Measurements from ENCODE around the gene ASB5. TPM values are rescaled to one million over a fixed set of nuclear protein-coding genes. Genes with fewer than 3 reads are reported as not detected.

The ASB5 gene
- total RNA-seq, 1 donor from 2014 or later, result not detected

GRCh38 chr4:176259330-176260090 is 9.5 kb downstream of the ASB5 start:
- no peaks in the 10 kb centered on the region for H4K20me1 ChIP-seq (ENCODE audit: low read depth)
- H3K27me3 Mint-ChIP-seq (ENCODE audit: insufficient read depth, low read depth), result peaks cover 2% of the 10 kb centered on the region
- H3K9me3 Mint-ChIP-seq, result no peaks in the 10 kb centered on the region
- peaks cover 29% of the 10 kb centered on the region for H3K4me1 ChIP-seq
- no peak overlapping the region for H3K4me3 Mint-ChIP-seq
- DNase-seq (ENCODE audit: low spot score), result no peak
- no peaks in the 10 kb centered on the region for H3K27me3 ChIP-seq
- H3K36me3 Mint-ChIP-seq, result no peaks in the 10 kb centered on the region
- no peak overlapping the region for H3K4me3 ChIP-seq
- peaks cover 7% of the 10 kb centered on the region for H3K4me1 Mint-ChIP-seq
- peaks cover 18% of the 10 kb centered on the region for H3F3A ChIP-seq (ENCODE audit: low read depth)
- no peak overlapping the region for H3K4me2 ChIP-seq
- no peak overlapping the region for H2AFZ ChIP-seq (replicated peaks)
- no peak overlapping the region for H3K27ac Mint-ChIP-seq
- no peak for TF ChIP-seq EZH2phosphoT487 (IDR thresholded peaks at IDR 0.05)
- TF ChIP-seq CTCF (IDR thresholded peaks at IDR 0.05), result no peak
- TF ChIP-seq EZH2 (IDR thresholded peaks at IDR 0.05), result no peak
- no peaks in the 10 kb centered on the region for H3K9me3 ChIP-seq (ENCODE audit: low read depth)
- H3K27ac ChIP-seq, result no peak overlapping the region
- H3K79me2 ChIP-seq (ENCODE audit: low read depth), result no peaks in the 10 kb centered on the region
- H3K36me3 ChIP-seq, result peaks cover under 1% of the 10 kb centered on the region
- no peak overlapping the region for H3K9ac ChIP-seq

GRCh38 chr4:176258135-176258534 is 10.9 kb downstream of the ASB5 start:
- H3K27me3 ChIP-seq, result no peaks in the 10 kb centered on the region
- no peaks in the 10 kb centered on the region for H3K79me2 ChIP-seq (ENCODE audit: low read depth)
- H3K9ac ChIP-seq, result no peak overlapping the region
- H3F3A ChIP-seq (ENCODE audit: low read depth), result peaks cover 18% of the 10 kb centered on the region
- Mint-ChIP-seq H3K4me1 (peaks cover 7% of the 10 kb centered on the region), H3K4me3 (no peak overlapping the region), H3K27me3 (ENCODE audit: insufficient read depth, low read depth) (peaks cover 2% of the 10 kb centered on the region), H3K36me3 (no peaks in the 10 kb centered on the region), H3K9me3 (peaks cover 2% of the 10 kb centered on the region), H3K27ac (no peak overlapping the region)
- H4K20me1 ChIP-seq (ENCODE audit: low read depth), result no peaks in the 10 kb centered on the region
- H2AFZ ChIP-seq (replicated peaks), result no peak overlapping the region
- peaks cover 3% of the 10 kb centered on the region for H3K36me3 ChIP-seq
- H3K27ac ChIP-seq, result peak overlapping the region; percentile 90
- no peaks in the 10 kb centered on the region for H3K9me3 ChIP-seq (ENCODE audit: low read depth)
- H3K4me3 ChIP-seq, result no peak overlapping the region
- H3K4me1 ChIP-seq, result peaks cover 29% of the 10 kb centered on the region
- no peak for TF ChIP-seq EZH2 (IDR thresholded peaks at IDR 0.05)
- TF ChIP-seq CTCF (IDR thresholded peaks at IDR 0.05), result no peak
- TF ChIP-seq EZH2phosphoT487 (IDR thresholded peaks at IDR 0.05), result no peak
- DNase-seq (ENCODE audit: low spot score), result no peak
- no peak overlapping the region for H3K4me2 ChIP-seq

GRCh38 chr4:176256921-176257320 is 12.1 kb downstream of the ASB5 start:
- TF ChIP-seq EZH2phosphoT487 (IDR thresholded peaks at IDR 0.05) (no peak), CTCF (IDR thresholded peaks at IDR 0.05) (no peak), EZH2 (IDR thresholded peaks at IDR 0.05) (no peak)
- Histone ChIP-seq H3K4me1 (peaks cover 29% of the 10 kb centered on the region), H3K36me3 (peaks cover 3% of the 10 kb centered on the region), H4K20me1 (ENCODE audit: low read depth) (no peaks in the 10 kb centered on the region), H3K9ac (no peak overlapping the region), H2AFZ (replicated peaks) (peak overlapping the region; percentile 47), H3K27ac (peak overlapping the region; percentile 90), H3K27me3 (no peaks in the 10 kb centered on the region), H3K4me2 (peak overlapping the region; percentile 17), H3K4me3 (no peak overlapping the region), H3F3A (ENCODE audit: low read depth) (peaks cover 18% of the 10 kb centered on the region), H3K9me3 (ENCODE audit: low read depth) (no peaks in the 10 kb centered on the region), H3K79me2 (ENCODE audit: low read depth) (no peaks in the 10 kb centered on the region)
- Mint-ChIP-seq H3K36me3 (no peaks in the 10 kb centered on the region), H3K4me3 (no peak overlapping the region), H3K27ac (no peak overlapping the region), H3K9me3 (peaks cover 2% of the 10 kb centered on the region), H3K27me3 (ENCODE audit: insufficient read depth, low read depth) (peaks cover 2% of the 10 kb centered on the region), H3K4me1 (peaks cover 7% of the 10 kb centered on the region)
- DNase-seq (ENCODE audit: low spot score), result peak; percentile 70
